AG10803 (cell line): ENCODE data around the gene AIDA.
"Not testable (repeated sequence)": the region's sequence is repeated elsewhere in the genome, so short reads cannot be mapped to it uniquely, and the experiment has no call there.

Experiments
- DNase-seq: peaks from one replicate; pipeline ENCODE4 v3.0.0; 2010; ENCODE audit warnings: low read depth
- H3K4me3 ChIP-seq: 2 replicates; pipeline ENCODE4 v1.5.1; 2011; ENCODE audit warnings: mild to moderate bottlenecking, low read length, control low read depth
- TF ChIP-seq, protein P1 (sequence below): conservative IDR thresholded peaks from 2 replicates; pipeline ENCODE4 v1.5.1; 2011; ENCODE audit warnings: mild to moderate bottlenecking, low read length, control low read depth, inconsistent platforms

AIDA gene

DNA sequence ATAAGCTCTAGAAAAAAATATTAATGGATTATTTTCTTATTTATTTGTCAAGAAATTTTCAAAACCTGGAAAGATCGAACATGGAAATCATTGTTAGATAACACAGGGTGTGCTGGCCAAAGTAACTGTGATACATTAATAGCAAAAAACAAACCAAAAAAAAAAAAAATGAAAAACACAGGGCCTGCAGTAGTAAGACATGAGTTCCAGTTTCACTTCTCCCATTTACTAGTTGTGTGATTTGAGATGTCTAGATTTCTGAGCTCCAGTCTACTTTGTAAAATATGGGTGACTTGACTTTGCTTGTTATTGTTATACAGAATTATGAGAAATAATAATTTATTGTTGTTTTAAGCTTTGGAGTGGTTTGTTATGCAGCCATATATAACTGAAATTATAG, 38.4 kb upstream of the AIDA start:
- no peak for DNase-seq
- TF ChIP-seq, protein P1, sequence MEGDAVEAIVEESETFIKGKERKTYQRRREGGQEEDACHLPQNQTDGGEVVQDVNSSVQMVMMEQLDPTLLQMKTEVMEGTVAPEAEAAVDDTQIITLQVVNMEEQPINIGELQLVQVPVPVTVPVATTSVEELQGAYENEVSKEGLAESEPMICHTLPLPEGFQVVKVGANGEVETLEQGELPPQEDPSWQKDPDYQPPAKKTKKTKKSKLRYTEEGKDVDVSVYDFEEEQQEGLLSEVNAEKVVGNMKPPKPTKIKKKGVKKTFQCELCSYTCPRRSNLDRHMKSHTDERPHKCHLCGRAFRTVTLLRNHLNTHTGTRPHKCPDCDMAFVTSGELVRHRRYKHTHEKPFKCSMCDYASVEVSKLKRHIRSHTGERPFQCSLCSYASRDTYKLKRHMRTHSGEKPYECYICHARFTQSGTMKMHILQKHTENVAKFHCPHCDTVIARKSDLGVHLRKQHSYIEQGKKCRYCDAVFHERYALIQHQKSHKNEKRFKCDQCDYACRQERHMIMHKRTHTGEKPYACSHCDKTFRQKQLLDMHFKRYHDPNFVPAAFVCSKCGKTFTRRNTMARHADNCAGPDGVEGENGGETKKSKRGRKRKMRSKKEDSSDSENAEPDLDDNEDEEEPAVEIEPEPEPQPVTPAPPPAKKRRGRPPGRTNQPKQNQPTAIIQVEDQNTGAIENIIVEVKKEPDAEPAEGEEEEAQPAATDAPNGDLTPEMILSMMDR, result no peak
- H3K4me3 ChIP-seq, result no peak overlapping the region

DNA sequence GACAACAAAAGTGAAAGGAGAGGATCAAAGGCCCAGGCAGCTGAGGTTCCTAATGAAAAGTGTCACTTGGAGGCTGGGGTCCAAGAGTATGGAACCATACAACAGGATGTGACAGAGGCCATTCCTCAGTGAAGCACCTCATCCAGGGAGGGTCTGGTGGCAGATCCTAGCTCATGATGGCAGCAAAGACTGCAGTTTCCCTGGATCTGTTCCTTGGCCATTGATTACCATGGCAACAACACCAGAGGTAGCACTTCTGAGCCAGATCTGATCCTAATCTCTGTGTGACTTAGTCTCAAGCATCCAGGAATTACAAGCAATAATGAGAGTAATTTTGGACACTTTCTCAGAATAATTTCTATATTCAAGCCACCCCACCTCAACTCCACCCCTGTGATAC, 37.6 kb upstream of the AIDA start:
- TF ChIP-seq, protein P1, result no peak
- no peak overlapping the region for H3K4me3 ChIP-seq
- DNase-seq, result no peak

- not testable (repeated sequence) for H3K4me3 ChIP-seq, DNase-seq
Measured at GRCh38 chr1:222741630-222742457, 29.6 kb upstream of the AIDA start.

- DNase-seq, result no peak
- no peak overlapping the region for H3K4me3 ChIP-seq
- TF ChIP-seq, protein P1, result no peak
Measured at GRCh38 chr1:222739929-222740328, 27.6 kb upstream of the AIDA start.

DNA sequence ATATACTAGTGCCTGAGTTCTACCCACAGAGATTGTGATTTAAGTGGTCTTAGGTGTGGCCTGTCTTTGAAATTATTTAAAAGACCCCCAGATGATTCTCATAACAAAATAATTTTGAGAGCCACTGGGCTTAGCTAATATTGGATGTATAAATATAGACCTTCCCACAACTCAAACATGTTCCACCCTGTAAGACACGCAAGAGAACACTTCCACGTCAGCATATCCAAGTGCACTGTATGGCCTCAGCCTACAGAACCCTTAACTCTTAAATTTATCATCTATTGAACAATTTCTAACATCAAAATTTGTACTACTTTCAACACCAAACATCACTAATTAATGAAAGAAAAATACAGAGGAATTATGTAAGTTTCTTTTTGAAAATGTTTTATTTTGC, 27.2 kb upstream of the AIDA start:
- no peak for DNase-seq
- no peak overlapping the region for H3K4me3 ChIP-seq
- TF ChIP-seq, protein P1, result no peak

DNA sequence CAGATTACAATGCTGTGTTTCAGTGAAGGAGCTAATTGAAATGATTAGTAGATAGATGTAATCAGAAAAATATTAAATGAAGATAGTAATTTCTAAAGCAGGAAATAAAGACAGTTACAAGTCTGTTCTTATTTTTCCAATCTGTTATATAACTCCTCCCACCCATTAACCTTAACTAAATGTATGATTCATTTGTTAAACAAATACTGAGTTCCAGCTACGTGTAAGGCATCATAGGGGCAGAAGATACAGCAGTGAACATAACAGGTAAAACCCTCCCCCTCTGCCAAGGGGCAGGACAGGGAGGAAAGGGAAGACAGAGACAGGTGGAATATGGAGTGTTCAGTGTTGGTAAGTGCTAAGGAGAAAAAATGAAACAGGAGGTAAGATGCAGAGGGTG, 24.7 kb upstream of the AIDA start, which contains the start of gene FAM177B:
TSS of gene FAM177B (plus strand) at position 231 of the 400 bp plus-strand sequence. CDS start 9,344 bp downstream, outside the sequence.
- H3K4me3 ChIP-seq, result no peak within 1 kb of the TSS
- no peak for DNase-seq
- TF ChIP-seq, protein P1, result no peak

- TF ChIP-seq, protein P1, result no peak
- no peak overlapping the region for H3K4me3 ChIP-seq
- DNase-seq, result no peak
Measured at GRCh38 chr1:222736470-222736869, 24.2 kb upstream of the AIDA start.
